HG03439 (cell line): Measurements from ENCODE around the gene ZNF23.

ENCODE experiments used
- ATAC-seq: cut with Tn5 transposase; IDR thresholded peaks from one replicate; pipeline ENCODE4 v1.9.1; 2021; ENCODE audit warnings: mild to moderate bottlenecking, moderate library complexity; ENCODE audit not compliant: unreplicated experiment

The ZNF23 gene

GRCh38 chr16:71472051-71472450 lies 10.0 kb upstream of the ZNF23 start:
- no peak for ATAC-seq

- no peak for ATAC-seq
These were observed 5.8 kb upstream of the ZNF23 start for GRCh38 chr16:71467810-71468209.

GRCh38 chr16:71464231-71464630 lies 2.2 kb upstream of the ZNF23 start:
- ATAC-seq: no peak

- ATAC-seq: no peak
These were observed 1.1 kb downstream of the ZNF23 start for GRCh38 chr16:71460941-71461340.

- ATAC-seq: no peak
These were observed 1.8 kb downstream of the ZNF23 start for GRCh38 chr16:71460236-71460635.

GRCh38 chr16:71459510-71459909 lies 2.5 kb downstream of the ZNF23 start:
- no peak for ATAC-seq

GRCh38 chr16:71456801-71457200 lies 5.2 kb downstream of the ZNF23 start:
- no peak for ATAC-seq

- no peak for ATAC-seq
These were observed 9.0 kb downstream of the ZNF23 start for GRCh38 chr16:71453036-71453435.

- ATAC-seq: no peak
These were observed 13.0 kb downstream of the ZNF23 start for GRCh38 chr16:71449020-71449419.

GRCh38 chr16:71448274-71448866 lies 13.7 kb downstream of the ZNF23 start:
- ATAC-seq: no peak

GRCh38 chr16:71443714-71444113 lies 18.3 kb downstream of the ZNF23 start:
- no peak for ATAC-seq

- ATAC-seq: no peak
These were observed 20.0 kb downstream of the ZNF23 start, which contains the start of gene TLE7 for GRCh38 chr16:71442051-71442440. TSS of gene TLE7 (minus strand) at chr16:71442054. CDS start at chr16:71433324, 8,730 bp downstream.

GRCh38 chr16:71441348-71442050 lies 20.5 kb downstream of the ZNF23 start:
- no peak for ATAC-seq

GRCh38 chr16:71440669-71441347 lies 21.2 kb downstream of the ZNF23 start:
- ATAC-seq: no peak

- no peak for ATAC-seq
These were observed 22.5 kb downstream of the ZNF23 start for GRCh38 chr16:71439523-71439922.

- no peak for ATAC-seq
These were observed 25.6 kb downstream of the ZNF23 start for GRCh38 chr16:71436473-71436872.

- no peak for ATAC-seq
These were observed 29.1 kb downstream of the ZNF23 start for GRCh38 chr16:71432906-71433305.

- ATAC-seq: no peak
These were observed 30.1 kb downstream of the ZNF23 start for GRCh38 chr16:71431991-71432390.

GRCh38 chr16:71431176-71431575 lies 30.9 kb downstream of the ZNF23 start:
- ATAC-seq: no peak

- no peak for ATAC-seq
These were observed 31.3 kb downstream of the ZNF23 start for GRCh38 chr16:71430744-71431143.

- no peak for ATAC-seq
These were observed 32.5 kb downstream of the ZNF23 start for GRCh38 chr16:71429581-71429980.

GRCh38 chr16:71428883-71429282 lies 33.2 kb downstream of the ZNF23 start:
- ATAC-seq: no peak
